Testis (tissue), 3 donors: Measurements from ENCODE around the gene LSMEM2. TPM values are rescaled to one million over a fixed set of nuclear protein-coding genes. Genes with fewer than 3 reads are reported as not detected.

Source experiments
- DNase-seq: peaks from one replicate; pipeline ENCODE4 v3.0.0-alpha.2; 2019
- H3K27ac ChIP-seq, 2 donors: fragments of 200-600 bp; sonication (generic); one replicate each; pipeline ENCODE4 v1.5.1; 2019
- H3K27me3 ChIP-seq: fragments of 200-600 bp; sonication (generic); one replicate; pipeline ENCODE4 v1.5.1; 2019
- H3K36me3 ChIP-seq: fragments of 200-600 bp; sonication (generic); one replicate; pipeline ENCODE4 v1.5.1; 2017; ENCODE audit warnings: low read depth; ENCODE audit errors: missing control alignments
- H3K4me1 ChIP-seq: fragments of 200-600 bp; sonication (generic); one replicate; pipeline ENCODE4 v1.5.1; 2019
- H3K4me3 ChIP-seq, 2 donors: fragments of 200-600 bp; sonication (generic); one replicate each; pipeline ENCODE4 v1.5.1; 2017 to 2019
- H3K9me3 ChIP-seq: fragments of 200-600 bp; sonication (generic); one replicate; pipeline ENCODE4 v1.5.1; 2017
- POLR2A ChIP-seq: fragments of 450-650 bp; IDR thresholded peaks from one replicate; pipeline ENCODE4 v1.6.1; 2017; ENCODE audit warnings: antibody characterized with exemption, mild to moderate bottlenecking, moderate library complexity
- WGBS, 2 donors: methylation state at CpG; one replicate each; pipeline ENCODE4 v1.1.5; 2018; 5-methylcytosine and 5-hydroxymethylcytosine counted together
- intact Hi-C: fragments of 100-400 bp; cut with DNase I; formaldehyde crosslinking; loops from one replicate; pipeline ENCODE4 v1.15.1; 2023; ENCODE audit warnings: low total_unique reads
- polyA plus RNA-seq: library from polyadenylated mRNA; stranded (reverse); fragments of 350-450 nt; fragmentation: Illumina TruSeq; extraction: RNeasy Lipid Tissue Mini Kit (QIAGEN cat#74804); gene quantifications from one replicate; pipeline ENCODE4 v1.2.3, GENCODE V29; 2014; ENCODE audit warnings: low read depth, low replicate concordance; ENCODE audit not compliant: insufficient read depth
- total RNA-seq, 2 donors: library from RNA; depleted of rRNA; stranded (reverse); fragments of >200 nt; gene quantifications; one replicate each; pipeline ENCODE4 v1.2.3, GENCODE V29; 2016
- TF ChIP-seq, protein P1 (sequence below), 3 experiments: fragments of 450-650 bp in 2 of 3; fragments of 200-600 bp in 1 of 3; sonication (generic) in 1 of 3; IDR thresholded peaks; one replicate each; pipeline ENCODE4 v1.5.1; 2016 to 2019; ENCODE audit warnings: antibody characterized with exemption in 3 of 3, mild to moderate bottlenecking in 2 of 3, moderate library complexity in 1 of 3

LSMEM2 gene
- total and polyA plus RNA-seq, 3 donors from 2014 or later = 1.5 to 3.2 (median 2.6) TPM

DNA sequence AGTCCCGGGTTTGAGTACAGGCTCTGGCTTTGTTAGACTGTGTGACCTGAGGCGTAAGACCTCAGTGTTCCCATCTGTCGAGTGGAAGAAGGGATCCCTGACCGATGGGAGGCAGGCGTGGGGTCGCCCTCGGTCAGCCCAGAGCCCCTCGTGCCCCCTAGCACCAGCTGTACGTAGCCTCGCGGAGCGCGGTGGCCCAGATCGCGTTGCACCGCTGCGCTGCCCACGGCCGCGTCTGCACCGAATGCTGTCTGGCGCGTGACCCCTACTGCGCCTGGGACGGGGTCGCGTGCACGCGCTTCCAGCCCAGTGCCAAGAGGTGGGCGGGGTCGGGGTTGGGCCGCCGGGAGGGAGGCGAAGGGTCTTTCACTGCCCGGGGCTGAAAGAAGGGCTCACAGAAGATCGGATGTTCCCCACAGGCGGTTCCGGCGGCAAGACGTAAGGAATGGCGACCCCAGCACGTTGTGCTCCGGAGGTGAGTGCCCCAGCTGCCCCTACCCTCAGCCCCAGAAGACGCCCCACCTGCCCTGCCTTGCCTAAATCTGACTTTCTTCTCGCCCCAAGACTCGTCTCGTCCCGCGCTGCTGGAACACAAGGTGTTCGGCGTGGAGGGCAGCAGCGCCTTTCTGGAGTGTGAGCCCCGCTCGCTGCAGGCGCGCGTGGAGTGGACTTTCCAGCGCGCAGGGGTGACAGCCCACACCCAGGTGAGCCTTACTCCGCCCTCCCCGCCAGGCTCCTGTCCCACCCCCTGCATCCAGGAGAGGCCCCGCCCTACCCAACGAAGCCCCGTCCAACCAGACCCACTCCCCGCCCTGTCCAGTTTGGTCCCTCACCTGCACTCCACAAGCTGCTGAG lies 3.5 kb upstream of the LSMEM2 start:
- Histone ChIP-seq H3K36me3 (no peaks in the 10 kb centered on the region), H3K4me1 (peaks cover 8% of the 10 kb centered on the region), H3K27me3 (no peaks in the 10 kb centered on the region), H3K27ac (no peak overlapping the region), H3K4me3 (peak overlapping the region in 1 of 2 donors; percentile 36), H3K9me3 (no peaks in the 10 kb centered on the region)
- intact Hi-C loops = loop anchor here (10.0 kb wide), 1 partner anchor 81 kb away; the partner anchor contains the start of gene GNAT1
- no peak for DNase-seq
- WGBS, 2 donors = 44 to 62% methylated on average over 26 to 65 of the region's 65 CpGs
- TF ChIP-seq, protein P1, sequence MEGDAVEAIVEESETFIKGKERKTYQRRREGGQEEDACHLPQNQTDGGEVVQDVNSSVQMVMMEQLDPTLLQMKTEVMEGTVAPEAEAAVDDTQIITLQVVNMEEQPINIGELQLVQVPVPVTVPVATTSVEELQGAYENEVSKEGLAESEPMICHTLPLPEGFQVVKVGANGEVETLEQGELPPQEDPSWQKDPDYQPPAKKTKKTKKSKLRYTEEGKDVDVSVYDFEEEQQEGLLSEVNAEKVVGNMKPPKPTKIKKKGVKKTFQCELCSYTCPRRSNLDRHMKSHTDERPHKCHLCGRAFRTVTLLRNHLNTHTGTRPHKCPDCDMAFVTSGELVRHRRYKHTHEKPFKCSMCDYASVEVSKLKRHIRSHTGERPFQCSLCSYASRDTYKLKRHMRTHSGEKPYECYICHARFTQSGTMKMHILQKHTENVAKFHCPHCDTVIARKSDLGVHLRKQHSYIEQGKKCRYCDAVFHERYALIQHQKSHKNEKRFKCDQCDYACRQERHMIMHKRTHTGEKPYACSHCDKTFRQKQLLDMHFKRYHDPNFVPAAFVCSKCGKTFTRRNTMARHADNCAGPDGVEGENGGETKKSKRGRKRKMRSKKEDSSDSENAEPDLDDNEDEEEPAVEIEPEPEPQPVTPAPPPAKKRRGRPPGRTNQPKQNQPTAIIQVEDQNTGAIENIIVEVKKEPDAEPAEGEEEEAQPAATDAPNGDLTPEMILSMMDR (IDR thresholded peaks at IDR 0.05) = no peak
- no peak for TF ChIP-seq POLR2A

DNA sequence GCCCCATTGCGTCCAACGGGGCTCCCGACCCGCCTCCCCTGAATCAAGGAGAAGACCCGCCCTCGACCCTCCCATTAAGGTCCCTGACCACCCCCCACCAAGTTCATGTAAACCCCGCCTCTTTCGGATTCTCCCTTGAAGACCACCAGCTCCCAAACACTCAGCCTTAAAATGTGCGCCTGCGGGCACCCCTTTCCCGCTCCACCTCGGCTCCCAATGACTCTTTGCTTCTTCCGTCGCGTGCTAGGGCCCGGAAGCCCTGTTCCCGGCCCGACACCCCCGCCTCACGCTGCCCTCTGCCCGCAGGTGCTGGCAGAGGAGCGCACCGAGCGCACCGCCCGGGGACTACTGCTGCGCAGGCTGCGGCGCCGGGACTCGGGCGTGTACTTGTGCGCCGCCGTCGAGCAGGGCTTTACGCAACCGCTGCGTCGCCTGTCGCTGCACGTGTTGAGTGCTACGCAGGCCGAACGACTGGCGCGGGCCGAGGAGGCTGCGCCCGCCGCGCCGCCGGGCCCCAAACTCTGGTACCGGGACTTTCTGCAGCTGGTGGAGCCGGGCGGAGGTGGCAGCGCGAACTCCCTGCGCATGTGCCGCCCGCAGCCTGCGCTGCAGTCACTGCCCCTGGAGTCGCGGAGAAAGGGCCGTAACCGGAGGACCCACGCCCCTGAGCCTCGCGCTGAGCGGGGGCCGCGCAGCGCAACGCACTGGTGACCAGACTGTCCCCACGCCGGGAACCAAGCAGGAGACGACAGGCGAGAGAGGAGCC lies 2.7 kb upstream of the LSMEM2 start:
- TF ChIP-seq, protein P1 (IDR thresholded peaks at IDR 0.05) = no peak
- TF ChIP-seq POLR2A = no peak
- Histone ChIP-seq H3K36me3 (no peaks in the 10 kb centered on the region), H3K27ac (no peak overlapping the region), H3K27me3 (no peaks in the 10 kb centered on the region), H3K4me1 (peaks cover 8% of the 10 kb centered on the region), H3K4me3 (peak overlapping the region; percentile 12 to 36), H3K9me3 (no peaks in the 10 kb centered on the region)
- no peak for DNase-seq
- intact Hi-C loops = loop anchor here (10.0 kb wide), 1 partner anchor 81 kb away; the partner anchor contains the start of gene GNAT1
- 57 to 60% methylated on average over 37 to 78 of the region's 79 CpGs for WGBS, 2 donors

DNA sequence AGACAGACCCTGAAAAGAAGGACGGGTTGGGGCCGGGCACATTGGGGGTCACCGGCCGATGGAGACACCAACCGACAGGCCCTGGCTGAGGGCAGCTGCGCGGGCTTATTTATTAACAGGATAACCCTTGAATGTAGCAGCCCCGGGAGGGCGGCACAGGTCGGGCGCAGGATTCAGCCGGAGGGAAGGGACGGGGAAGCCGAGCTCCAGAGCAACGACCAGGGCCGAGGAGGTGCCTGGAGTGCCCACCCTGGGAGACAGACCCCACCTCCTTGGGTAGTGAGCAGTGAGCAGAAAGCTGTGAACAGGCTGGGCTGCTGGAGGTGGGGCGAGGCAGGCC lies 2.2 kb upstream of the LSMEM2 start:
- TF ChIP-seq, protein P1 (IDR thresholded peaks at IDR 0.05) = no peak
- no peak for TF ChIP-seq POLR2A
- H3K9me3 ChIP-seq = no peaks in the 10 kb centered on the region
- H3K27ac ChIP-seq = no peak overlapping the region
- no peaks in the 10 kb centered on the region for H3K36me3 ChIP-seq
- no peak for DNase-seq
- intact Hi-C loops = loop anchor here (10.0 kb wide), 1 partner anchor 82 kb away; the partner anchor contains the start of gene GNAT1
- H3K27me3 ChIP-seq = no peaks in the 10 kb centered on the region
- peaks cover 8% of the 10 kb centered on the region for H3K4me1 ChIP-seq
- peak overlapping the region; percentile 12 to 36 for H3K4me3 ChIP-seq
- 72 to 86% methylated on average over 16 to 17 of the region's 17 CpGs for WGBS, 2 donors

DNA sequence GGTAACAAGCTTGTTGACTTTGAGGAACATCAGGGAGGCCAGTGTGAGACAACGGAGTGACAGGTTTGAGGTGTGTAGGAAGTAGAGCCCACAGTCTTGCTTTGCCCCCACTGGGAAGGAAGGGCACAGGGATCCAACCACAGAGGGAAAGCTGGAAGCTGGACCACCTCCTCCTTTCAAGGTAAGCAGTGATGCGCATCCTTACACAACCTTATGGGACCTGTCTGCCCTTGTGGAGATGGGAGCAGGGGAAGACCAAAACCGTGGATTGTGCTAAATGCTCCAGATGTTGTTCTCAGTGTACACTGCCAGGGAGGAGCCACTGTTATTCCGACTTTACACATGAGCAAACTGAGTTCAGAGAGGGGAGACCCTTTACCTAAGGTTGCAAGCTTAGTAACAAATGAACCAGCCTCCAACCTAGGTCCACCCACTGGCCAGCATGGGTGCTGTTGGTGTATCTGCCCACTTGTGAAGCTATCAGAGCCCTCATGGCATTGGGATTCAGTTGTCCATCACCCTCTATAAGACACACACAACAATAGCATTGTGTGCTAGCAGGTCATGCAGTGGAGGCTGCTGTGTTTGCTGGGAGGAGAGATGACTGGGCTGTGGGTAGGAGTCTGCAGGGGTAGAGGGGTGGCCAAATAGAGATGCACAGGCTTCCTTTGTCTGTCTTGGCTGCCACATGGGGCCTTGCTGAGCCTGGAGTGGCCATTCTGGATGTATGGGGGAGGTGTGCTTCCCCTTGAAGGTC lies 586 bp upstream of the LSMEM2 start:
- WGBS, 2 donors = 76 to 77% methylated on average over 3 to 4 of the region's 4 CpGs
- no peak for DNase-seq
- H3K27me3 ChIP-seq = no peaks in the 10 kb centered on the region
- H3K4me1 ChIP-seq = peaks cover 3% of the 10 kb centered on the region
- no peak overlapping the region for H3K27ac ChIP-seq
- TF ChIP-seq, protein P1 (IDR thresholded peaks at IDR 0.05) = no peak
- no peak for TF ChIP-seq POLR2A
- H3K9me3 ChIP-seq = no peaks in the 10 kb centered on the region
- no peak overlapping the region for H3K4me3 ChIP-seq
- intact Hi-C loops = loop anchor here (10.0 kb wide), 1 partner anchor 84 kb away; the partner anchor contains the start of gene GNAT1
- no peaks in the 10 kb centered on the region for H3K36me3 ChIP-seq
